Esophagus squamous epithelium (tissue), 4 donors: ENCODE results near the gene MED4.
"Not testable (repeated sequence)": the region's sequence is repeated elsewhere in the genome, so short reads cannot be mapped to it uniquely, and the experiment has no call there.

Source experiments
- POLR2A ChIP-seq, 4 donors: fragments of 450-650 bp; IDR thresholded peaks; one replicate each; pipeline ENCODE4 v1.6.1; 2017; ENCODE audit warnings: antibody characterized with exemption in 4 of 4, mild to moderate bottlenecking in 4 of 4, moderate library complexity in 3 of 4
- TF ChIP-seq, protein P1 (sequence below), 6 experiments: fragments of 450-650 bp in 4 of 6; fragments of 200-600 bp in 2 of 6; sonication (generic) in 2 of 6; IDR thresholded peaks; one replicate each; pipeline ENCODE4 v1.5.1; 2016 to 2019; ENCODE audit warnings: antibody characterized with exemption in 6 of 6, mild to moderate bottlenecking in 4 of 6, moderate library complexity in 4 of 6

DNA sequence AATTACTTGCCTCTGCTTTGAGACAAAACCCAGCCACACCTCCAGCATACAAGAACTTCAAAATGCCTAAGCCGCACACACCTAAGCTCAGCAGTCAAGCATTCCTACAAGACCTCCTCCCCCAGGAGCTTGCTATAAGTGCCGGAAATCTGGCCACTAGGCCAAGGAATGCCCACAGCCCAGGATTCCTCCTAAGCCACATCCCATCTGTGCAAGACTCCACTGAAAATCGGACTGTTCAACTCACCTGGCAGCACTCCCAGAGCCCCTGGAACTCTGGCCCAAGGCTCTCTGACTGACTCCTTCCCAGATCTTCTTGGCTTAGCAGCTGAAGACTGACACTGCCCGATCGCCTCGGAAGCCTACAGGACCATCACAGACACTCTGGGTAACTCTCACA is 36.4 kb downstream of the MED4 start:
- TF ChIP-seq, protein P1, sequence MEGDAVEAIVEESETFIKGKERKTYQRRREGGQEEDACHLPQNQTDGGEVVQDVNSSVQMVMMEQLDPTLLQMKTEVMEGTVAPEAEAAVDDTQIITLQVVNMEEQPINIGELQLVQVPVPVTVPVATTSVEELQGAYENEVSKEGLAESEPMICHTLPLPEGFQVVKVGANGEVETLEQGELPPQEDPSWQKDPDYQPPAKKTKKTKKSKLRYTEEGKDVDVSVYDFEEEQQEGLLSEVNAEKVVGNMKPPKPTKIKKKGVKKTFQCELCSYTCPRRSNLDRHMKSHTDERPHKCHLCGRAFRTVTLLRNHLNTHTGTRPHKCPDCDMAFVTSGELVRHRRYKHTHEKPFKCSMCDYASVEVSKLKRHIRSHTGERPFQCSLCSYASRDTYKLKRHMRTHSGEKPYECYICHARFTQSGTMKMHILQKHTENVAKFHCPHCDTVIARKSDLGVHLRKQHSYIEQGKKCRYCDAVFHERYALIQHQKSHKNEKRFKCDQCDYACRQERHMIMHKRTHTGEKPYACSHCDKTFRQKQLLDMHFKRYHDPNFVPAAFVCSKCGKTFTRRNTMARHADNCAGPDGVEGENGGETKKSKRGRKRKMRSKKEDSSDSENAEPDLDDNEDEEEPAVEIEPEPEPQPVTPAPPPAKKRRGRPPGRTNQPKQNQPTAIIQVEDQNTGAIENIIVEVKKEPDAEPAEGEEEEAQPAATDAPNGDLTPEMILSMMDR (IDR thresholded peaks at IDR 0.05): not testable (repeated sequence)
- TF ChIP-seq POLR2A (IDR thresholded peaks at IDR 0.05): not testable (repeated sequence)
